Hematopoietic multipotent progenitor cell (in vitro differentiated cells): Measurements from ENCODE around the gene TAC4. TPM values are rescaled to one million over a fixed set of nuclear protein-coding genes. Genes with fewer than 3 reads are reported as not detected.

Experiments used
- DNase-seq, 3 donors: peaks; one replicate each; pipeline ENCODE4 v3.0.0-alpha.2; 2011 to 2015; ENCODE audit warnings: low read depth in 2 of 3, low spot score in 2 of 3
- total RNA-seq: library from RNA; depleted of rRNA; stranded (reverse); fragments of >200 nt; gene quantifications from one replicate; pipeline ENCODE4 v1.2.3, GENCODE V29; 2012

Gene TAC4
- total RNA-seq, 1 donor, result not detected

DNA sequence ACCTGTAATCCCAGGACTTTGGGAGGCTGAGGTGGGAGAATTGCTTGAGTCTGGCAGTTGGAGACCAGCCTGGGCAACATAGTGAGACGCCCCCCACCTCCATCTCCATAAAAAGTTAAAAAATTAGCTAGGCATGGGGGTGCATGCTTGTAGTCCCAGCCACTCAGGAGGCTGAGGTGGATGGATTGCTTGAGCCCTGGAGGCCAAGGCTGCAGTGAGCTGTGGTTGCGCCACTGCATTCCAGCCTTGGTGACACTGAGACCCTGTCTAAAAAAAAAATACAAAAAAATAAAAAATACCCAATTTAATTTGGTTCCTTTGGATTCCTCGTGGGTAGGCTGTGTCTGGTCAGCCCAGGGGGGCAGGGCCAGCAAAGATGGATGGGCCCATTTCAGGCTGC lies 26.1 kb upstream of the TAC4 start:
- no peak for DNase-seq

DNA sequence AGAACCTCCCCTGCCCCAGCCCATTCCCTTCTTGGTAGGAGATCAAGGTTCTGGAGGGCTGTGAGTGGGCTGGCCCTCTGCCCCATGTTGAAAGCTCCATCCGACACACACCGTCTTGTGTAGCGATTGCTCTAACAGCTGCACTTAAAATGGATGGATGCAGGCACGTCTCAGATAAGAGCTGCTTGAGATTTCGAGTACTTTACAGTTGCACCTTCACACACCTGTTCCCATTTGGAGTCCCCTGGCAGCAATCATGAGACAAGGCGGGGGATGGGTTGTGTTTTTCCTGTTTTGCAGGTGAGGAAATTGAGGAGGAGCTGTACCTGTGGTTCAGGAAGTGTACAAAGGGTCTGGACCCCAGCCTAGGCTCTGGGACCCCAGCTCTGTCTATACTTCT lies 25.6 kb upstream of the TAC4 start:
- DNase-seq, result no peak

DNA sequence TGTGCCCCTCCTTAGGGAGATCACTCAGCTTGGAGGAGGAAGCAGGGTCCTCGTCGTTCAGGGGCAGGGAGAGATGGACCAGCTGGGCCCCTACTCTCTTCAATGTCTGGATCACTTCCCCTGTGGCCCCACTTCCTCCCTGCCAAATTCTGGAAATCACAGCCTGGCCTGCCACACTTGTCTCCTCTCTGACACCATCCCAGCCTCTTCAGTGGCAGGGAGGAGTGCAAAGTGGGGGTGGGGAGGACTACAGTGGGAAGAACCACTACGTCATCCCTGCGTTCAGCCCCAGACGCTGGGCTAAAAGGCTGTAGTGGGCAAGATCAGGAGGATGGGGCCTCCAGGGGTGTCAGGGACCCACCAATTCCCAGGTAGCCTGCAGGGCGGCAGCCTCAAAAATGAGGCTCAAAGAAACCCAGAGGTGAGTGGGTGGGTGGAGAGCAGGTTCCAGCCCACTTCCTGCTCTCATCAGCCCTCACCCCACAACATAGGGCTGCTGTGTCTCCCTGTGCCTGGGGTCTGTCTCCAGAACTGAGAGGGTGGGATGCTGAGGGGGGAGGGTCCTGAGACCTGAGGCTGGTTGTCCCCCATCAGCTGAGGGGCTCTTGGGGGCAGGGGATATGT lies 25.0 kb upstream of the TAC4 start:
- DNase-seq, result no peak

DNA sequence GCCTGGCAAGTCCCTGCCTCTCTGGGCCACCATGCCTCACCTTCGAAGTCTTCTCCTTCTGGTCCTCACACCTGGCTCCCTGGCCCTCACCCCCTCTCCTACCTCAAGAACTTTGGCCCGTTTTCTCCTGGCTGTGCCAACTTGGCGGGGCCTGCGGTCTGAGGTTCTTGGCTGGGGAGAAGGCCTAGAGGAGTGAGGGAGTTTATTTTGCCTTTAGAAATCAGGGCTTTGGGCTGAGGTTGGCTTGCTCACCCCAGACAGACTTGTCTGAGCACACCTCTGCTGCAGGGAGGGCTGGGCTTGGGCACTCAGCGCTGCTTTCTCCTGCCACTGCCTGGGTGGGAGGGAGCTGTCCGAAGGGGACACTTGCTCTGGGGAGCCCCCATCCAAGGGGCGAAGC lies 23.3 kb upstream of the TAC4 start:
- DNase-seq, result no peak

DNA sequence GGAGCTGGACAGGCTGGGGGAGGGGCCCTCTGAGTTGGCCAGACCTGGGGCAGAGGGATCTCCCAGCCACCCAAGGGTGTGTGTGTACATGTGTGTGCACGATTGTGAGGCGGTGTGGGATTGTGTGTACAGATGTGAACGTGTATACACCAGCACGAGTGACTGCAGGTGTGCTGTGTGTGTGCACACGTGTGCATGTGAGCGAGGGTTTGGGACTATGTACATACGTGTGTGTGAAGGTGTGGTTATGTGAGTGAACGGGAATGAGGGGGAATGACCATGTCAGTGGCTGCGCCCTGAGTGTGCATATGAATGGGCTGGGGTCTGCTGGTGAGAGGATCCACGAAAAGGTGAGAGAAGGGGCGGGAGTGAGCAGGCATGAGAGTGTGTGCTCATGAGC lies 22.4 kb upstream of the TAC4 start:
- DNase-seq, result no peak

DNA sequence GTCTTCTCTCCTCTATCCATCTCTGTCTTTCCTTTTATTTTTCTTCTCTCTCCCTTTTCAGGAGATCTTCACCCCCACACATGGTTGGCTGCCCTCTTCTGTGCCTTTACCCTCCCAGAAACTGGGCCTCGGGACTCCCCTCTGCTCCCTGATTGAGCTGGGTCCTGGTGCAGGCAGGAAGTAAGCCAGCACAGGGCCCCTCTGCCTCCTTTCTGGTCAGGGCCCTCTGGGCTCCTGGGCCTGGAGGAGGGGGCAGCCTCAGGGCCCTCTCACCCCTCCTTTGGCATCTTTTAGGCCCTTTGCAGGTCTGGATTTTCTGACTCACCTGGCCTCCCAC lies 21.1 kb upstream of the TAC4 start:
- no peak for DNase-seq

DNA sequence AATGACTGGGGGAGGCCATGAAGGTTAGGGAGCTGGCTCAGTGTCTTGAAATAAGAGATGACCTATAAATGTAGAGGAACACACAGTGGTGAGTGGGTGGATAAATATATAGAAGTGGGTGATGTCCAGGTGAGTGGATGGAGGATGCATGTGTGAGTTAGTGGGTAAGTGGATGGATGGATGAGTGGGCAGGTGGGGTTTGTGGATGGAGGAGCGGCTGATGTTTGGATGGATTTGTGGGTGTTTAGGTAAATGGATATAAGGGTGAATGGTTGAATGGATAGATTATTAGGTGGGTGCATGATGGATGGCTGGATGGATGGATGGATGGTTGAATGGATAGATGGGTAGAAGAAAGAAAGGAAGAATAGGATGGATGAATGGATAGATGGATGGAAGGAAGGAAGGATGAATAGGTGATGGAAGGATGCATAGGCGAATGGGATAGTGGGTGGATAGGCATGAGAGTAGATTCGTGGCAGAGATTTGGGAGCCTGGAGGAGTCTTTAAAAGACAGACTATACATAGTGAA lies 19.1 kb upstream of the TAC4 start:
- DNase-seq, result no peak

DNA sequence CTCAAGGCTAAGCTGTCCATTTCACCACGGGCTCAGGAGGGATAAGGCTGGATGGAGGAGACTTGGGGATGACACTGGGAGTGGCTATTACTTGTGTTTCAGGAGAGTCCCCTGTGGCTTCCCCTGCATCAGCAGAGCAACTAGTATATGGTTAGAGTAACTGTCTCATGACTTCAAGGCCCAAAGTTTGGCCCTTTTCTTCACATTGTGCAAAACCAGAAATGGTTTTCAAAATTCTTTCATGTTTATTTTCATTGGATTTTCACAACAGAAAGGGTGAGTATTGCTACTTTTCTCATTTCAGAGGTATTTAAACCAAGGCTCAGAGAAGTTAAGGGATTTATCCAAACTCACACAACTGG lies 18.1 kb upstream of the TAC4 start:
- no peak for DNase-seq

DNA sequence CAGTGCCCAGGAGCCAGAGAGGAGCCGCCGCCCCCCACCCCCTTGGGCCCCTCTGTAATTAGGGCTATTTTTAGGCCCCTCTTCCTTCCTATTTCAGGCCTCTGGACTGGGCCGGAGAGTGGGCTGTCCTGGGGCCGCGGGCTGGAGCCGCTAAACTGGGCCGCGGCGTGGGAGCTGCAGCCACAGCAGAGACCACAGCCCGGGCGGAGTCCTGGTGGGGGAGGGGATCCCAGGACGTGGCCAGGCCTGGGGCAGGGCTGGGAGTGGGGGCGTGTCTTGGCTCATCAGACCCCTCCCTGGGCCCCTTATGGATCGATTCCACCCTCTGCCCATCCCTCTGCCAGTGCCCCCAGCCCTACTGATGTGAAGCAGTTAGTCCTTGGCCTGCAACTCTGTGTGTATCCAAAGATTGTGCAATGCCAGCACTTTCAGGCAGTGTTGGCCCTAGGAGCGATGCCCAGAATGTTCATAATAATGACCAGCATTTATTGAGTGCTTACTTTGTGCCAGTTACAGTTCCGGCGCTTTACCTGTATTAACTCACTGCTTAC lies 15.0 kb upstream of the TAC4 start:
- DNase-seq, result no peak

DNA sequence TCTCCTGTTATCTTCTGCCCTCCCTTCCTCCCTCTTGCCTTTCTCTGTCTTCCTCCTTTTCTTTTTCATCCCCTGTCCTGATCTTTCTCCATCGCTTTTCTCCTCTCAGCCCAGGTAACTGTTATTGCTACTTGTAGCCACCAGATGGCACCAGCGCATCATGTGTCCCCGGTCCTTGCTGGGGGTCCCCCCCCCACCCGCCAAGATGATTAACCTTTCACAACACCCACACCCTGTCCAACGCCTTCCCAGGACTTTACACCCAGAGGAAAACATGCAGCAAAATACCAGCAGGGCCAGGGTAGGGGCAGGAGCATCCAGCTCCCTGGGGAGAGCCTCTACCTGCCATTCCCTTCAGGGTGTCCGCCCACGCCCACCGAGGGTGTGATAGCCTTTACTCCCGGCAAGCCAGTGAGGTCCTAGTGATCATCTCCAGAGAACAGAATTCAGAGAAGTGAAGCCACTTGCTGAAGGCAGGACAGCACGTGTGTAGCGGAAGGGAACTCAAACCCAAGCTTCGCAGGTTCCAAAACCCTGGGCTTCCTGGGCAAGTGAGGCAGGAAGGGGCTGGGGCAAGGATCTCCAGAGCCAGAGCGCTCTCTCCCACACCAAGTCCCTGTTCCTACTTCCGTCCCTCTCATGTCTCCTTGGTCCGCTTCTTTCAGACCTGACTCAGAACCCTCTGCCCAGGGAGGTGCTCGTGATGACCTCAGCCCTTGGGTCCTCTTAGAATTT lies 13.4 kb upstream of the TAC4 start:
- DNase-seq, result peak; percentile 38 to 64 (median 54)

DNA sequence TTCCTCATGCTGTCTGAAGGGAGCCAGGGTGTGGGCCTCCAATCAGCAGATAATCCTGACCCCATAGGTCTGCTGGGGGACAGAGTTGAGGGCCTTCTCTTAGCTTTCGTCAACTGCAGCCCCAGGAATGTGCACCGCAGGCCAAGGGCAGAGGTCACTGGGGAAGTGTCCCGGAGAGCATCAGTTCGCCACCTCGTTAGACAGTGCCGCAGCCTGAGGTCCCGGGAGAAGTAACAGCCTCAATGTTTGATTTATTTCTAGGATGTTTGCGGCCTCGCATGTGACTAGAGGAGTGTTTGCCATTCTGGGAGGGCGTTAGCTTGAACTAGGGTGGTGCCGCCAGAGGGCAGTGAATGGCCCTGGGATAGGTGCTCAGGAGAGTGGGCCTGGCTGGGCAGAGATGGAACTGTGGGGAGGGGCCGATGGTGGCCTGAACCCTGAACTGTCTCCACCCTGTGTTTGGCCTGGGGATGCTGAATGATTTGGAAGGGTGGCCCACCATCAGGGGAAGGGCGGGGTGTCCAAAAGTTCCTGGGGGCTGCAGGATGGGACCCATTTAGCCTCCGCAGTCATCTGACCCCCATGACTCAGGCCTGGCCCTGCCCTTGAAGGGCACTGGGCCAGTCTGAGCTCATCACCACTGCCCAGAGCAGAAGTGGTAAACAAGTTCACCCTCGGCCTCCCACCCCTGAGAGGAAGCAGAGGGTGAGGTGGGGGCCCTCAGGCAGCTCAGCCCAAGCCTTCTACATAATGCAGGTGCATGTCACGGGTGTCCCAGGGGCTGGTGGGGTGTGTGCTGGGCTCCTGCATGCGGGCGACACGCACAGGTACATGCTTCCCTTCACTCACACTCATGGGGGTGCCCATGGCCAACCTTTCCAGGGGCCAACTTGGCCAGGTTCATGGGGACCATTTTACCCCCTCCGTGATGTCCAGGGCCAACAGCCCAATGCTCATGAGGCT lies 12.4 kb upstream of the TAC4 start:
- no peak for DNase-seq

DNA sequence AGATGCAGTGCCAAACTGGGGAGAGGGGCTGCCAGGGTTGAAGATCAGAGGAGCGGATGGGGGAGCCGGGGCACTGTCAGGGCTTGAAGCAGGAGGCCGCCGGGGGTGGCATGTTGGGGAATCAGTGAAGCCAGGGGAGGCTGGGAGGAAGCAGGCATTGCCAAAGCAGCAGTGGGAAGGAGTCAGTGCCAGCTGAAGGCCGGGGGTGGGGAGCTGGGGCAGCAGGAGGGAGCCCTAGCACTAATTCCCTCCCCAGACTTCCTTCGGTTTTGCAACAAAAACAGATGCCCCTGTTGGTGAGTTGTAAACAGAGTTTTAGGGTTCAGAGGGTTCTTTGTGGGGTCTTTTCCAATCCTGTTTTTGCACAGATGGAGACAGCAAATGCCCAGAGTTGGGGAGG lies 10.9 kb upstream of the TAC4 start:
- peak in 1 of 3 donors; percentile 17 for DNase-seq

DNA sequence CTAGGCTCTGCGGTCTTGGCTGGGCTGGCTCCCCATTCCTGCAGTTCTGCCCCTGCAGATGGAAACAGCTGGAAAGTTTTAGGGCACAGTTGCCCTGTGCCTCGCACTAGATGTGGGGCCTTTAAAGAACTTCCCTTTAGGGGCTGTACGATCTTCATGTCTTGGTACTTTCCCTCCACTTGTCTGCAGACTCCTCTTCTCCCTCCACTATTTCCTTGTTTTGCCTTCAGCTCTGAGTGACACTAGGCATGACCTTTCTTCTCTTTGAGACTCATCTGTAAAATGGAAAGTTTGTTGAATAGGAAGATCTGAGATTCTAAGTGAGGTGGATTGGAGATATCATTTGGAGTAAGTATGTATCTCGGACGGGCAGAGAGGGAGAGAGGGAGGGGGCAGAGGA lies 6.3 kb upstream of the TAC4 start:
- no peak for DNase-seq

DNA sequence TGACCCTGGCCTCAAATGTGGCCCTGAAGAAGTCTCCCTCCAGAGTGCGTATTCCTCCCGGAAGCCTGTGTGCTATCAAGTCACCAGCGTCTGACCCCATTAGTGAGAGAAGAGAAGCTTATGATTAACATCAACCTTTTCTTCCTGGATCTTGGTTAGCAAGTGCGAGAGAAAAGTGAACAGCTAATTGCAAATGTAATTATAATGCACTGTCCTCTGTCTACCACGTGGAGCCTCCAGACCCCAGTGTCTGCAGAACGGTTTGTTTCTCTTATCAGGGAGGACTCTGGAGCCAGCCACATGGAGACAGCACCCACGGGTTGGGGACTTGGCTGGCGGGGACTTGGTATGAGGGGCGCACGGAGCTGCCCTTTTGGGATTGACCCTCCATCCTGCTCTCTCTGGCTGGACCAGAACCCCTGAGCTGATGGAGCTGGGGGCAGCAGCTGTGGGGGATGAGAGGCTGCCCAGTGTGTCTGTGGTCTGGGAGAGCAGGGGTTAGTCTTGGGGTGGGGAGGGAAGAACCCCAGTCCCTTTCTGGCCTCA lies 5.7 kb upstream of the TAC4 start:
- DNase-seq, result no peak

DNA sequence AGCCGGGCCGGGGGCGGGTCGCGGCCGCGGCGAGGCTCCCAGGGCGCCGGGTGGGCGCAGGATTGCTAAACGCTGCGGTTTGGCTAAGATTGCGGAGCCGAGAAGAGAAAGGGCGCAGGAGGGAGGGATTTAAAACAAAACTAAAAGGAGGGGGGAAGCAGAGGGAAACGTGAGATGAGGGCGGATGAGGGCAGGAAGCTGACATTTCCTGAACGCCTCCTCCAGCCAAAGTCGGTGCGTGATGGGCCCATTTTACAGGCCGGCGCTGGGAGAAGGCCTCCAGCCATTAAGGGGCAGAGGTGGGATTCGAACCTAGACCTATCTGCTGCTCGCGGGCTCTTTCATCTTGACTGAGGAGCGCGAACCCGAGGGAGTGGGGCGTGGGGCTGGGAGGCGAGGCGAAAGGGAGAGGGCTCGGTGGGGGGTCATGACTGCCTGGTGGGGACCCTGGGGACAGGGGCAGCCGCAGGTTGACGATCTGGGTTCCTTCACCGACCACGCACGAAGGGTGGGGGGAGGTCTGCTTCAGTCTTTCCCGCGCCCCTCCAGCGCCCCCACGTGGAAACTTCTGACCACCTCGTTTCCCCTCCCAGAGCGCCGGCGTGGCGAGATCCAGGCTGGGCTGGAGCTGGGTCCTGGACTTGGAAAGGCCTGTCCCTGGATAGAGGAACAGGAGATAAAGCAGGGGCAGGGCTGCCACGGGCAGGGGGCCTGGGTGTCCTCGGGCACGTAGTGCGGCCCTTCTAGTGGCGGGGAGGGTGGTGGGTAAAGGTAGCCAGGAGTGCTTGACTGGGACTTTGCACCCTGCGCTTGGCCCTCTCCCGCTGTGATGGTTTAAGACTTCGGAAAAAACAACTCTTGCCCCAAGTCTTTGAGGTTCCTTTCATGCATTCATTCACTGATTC lies 3.8 kb upstream of the TAC4 start:
- peak; percentile 53 to 82 (median 81) for DNase-seq

DNA sequence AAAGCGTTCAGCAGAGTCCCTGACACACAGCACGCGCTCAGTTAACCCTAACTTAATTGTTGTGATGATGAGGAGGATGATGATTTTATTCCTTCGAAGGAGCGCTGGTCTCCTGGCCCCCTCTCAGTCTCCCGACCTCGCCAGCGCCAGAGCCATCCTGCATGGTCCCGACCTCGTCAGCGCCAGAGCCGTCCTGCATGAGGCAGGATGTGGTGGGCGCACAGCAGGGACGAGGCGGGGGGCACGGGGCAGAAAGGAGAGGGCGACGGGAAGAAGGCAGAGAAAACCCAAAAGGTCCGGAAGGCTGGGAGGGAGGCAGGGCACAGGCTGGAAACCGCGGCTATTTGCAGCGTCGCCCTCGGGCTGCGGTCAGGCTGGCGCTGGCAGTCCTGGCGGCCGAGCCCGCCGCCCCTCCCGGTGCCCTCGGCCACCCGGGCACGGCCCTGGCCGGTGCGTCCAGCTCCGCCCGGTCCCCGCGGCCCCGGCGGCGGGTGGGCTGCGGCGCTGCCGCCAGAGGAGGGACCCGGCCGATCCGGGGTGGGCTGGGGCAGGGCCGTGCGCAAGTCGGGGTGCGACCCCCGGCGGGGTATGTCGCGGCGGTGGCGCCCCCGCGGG lies 3.0 kb upstream of the TAC4 start:
- no peak for DNase-seq

DNA sequence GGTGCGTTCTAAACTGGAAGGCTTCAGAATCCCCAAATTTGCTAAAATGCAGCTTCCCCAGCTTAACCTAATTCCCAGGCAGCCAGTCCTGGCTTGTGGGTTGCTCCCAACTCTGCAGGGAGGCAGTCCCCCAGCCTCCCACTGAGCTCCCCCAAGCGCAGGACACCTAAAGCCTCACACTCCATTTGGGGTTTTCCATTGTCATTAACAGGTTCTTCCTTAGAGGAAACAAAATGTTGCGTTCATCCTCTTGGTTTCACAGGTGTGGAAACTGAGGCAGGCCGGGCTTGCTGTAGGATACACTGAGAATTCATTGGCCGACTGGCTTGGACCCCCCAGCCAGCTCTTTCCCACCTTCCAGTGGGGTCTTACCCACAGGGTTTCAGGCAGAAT lies 2.3 kb upstream of the TAC4 start:
- no peak for DNase-seq

DNA sequence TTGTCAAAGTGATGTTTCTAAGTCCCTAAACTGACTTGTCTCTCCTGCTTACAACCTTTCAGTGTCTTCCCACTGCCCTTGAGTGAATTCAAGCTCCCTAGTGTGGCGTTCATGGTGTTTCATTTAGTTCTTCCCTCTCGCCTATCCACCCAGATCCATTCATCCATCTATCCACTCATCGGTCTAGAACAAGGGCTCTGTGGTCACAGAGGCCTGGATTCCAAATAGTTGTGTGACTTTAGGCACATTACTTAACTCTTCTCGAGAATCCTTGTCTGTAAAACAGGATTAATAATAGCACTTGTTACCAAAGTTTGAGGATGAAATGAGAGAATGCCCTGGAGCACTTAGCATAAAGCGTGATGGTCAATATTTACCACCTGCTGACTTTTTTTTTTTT lies 870 bp upstream of the TAC4 start:
- no peak for DNase-seq

DNA sequence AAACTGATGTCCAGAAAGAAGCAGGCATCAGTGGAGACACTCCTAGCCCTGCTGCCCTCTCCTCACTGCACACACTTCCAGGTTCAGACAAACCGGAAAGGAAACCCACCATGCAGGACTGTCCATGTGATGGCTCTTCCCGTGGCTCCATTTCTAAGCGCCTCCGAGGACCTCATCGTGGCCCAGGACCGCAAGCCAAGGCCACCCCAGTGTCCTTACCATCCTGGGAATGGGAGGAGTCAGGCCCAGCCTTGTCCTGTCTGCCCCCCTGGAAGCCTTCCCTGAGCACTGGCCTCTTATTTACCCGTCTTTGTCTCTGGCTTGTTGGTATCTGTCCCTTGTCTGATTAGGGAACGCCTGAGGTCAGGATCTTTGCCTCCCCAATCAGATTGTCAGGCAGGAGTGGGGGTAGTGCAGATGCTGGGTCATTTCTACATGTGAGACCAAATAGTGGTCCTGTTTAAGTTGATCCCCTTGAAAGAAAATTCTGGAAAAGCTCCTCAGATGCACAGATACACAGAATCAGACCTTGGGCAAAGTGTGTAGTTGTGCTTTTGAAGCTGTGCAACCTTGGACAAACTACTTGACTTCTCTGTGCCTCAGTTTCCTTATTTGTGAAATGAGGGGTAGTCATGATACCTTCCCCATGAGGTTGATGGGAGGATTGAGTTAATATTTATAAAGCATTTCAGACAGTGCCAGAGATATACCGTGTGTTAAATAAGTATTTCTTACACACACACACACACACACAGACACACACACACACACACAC lies 744 bp downstream of the TAC4 start:
- no peak for DNase-seq
